T-helper 1 cell treated with Interleukin-12 subunit alpha and Interleukin-12 subunit beta and Interleukin-4 antibody, amounts not matched to agents 30 μg/mL and 1 μg/mL, for 36 hours (primary cell): Measurements from ENCODE around the gene RAD23B.

Experiments
- H3K27ac Mint-ChIP-seq: one replicate; pipeline ENCODE4 v1.8.0; 2021; ENCODE audit warnings: mild to moderate bottlenecking, mixed read lengths
- H3K27me3 Mint-ChIP-seq: one replicate; pipeline ENCODE4 v1.8.0; 2021; ENCODE audit warnings: low read depth, mixed read lengths
- H3K36me3 Mint-ChIP-seq: one replicate; pipeline ENCODE4 v1.8.0; 2021; ENCODE audit warnings: low read depth, mixed read lengths
- H3K4me1 Mint-ChIP-seq: one replicate; pipeline ENCODE4 v1.8.0; 2021; ENCODE audit warnings: low read depth, mixed read lengths
- H3K4me3 Mint-ChIP-seq: one replicate; pipeline ENCODE4 v1.8.0; 2021; ENCODE audit warnings: mild to moderate bottlenecking, moderate library complexity, mixed read lengths
- H3K9me3 Mint-ChIP-seq: one replicate; pipeline ENCODE4 v1.8.0; 2021; ENCODE audit warnings: mixed read lengths

RAD23B gene

GRCh38 chr9:107345327-107345726 is 62.2 kb downstream of the RAD23B start:
- H3K9me3 Mint-ChIP-seq: no peaks in the 10 kb centered on the region
- peaks cover 7% of the 10 kb centered on the region for H3K4me1 Mint-ChIP-seq
- H3K27ac Mint-ChIP-seq: no peak overlapping the region
- no peak overlapping the region for H3K4me3 Mint-ChIP-seq
- H3K36me3 Mint-ChIP-seq: no peaks in the 10 kb centered on the region
- H3K27me3 Mint-ChIP-seq: no peaks in the 10 kb centered on the region

- H3K4me3 Mint-ChIP-seq: no peak overlapping the region
- H3K4me1 Mint-ChIP-seq: peaks cover 4% of the 10 kb centered on the region
- peaks cover 4% of the 10 kb centered on the region for H3K9me3 Mint-ChIP-seq
- H3K36me3 Mint-ChIP-seq: no peaks in the 10 kb centered on the region
- H3K27me3 Mint-ChIP-seq: peaks cover 5% of the 10 kb centered on the region
- no peak overlapping the region for H3K27ac Mint-ChIP-seq
Measured at GRCh38 chr9:107348836-107349235, 65.8 kb downstream of the RAD23B start.

- Mint-ChIP-seq H3K4me3 (no peak overlapping the region), H3K27me3 (peaks cover 6% of the 10 kb centered on the region), H3K9me3 (peaks cover 4% of the 10 kb centered on the region), H3K36me3 (no peaks in the 10 kb centered on the region), H3K27ac (no peak overlapping the region), H3K4me1 (no peaks in the 10 kb centered on the region)
Measured at GRCh38 chr9:107350443-107350842, 67.4 kb downstream of the RAD23B start.

GRCh38 chr9:107351382-107352045 is 68.4 kb downstream of the RAD23B start:
- Mint-ChIP-seq H3K27ac (no peak overlapping the region), H3K4me3 (no peak overlapping the region), H3K36me3 (no peaks in the 10 kb centered on the region), H3K9me3 (peaks cover 4% of the 10 kb centered on the region), H3K4me1 (no peaks in the 10 kb centered on the region), H3K27me3 (peaks cover 6% of the 10 kb centered on the region)

- Mint-ChIP-seq H3K36me3 (no peaks in the 10 kb centered on the region), H3K27ac (no peak overlapping the region), H3K4me1 (no peaks in the 10 kb centered on the region), H3K9me3 (peaks cover 4% of the 10 kb centered on the region), H3K4me3 (no peak overlapping the region), H3K27me3 (peaks cover 6% of the 10 kb centered on the region)
Measured at GRCh38 chr9:107355394-107355793, 72.3 kb downstream of the RAD23B start.

GRCh38 chr9:107358986-107359385 is 75.9 kb downstream of the RAD23B start:
- Mint-ChIP-seq H3K36me3 (no peaks in the 10 kb centered on the region), H3K27me3 (no peaks in the 10 kb centered on the region), H3K4me1 (no peaks in the 10 kb centered on the region), H3K9me3 (no peaks in the 10 kb centered on the region), H3K4me3 (no peak overlapping the region), H3K27ac (no peak overlapping the region)

- Mint-ChIP-seq H3K4me3 (no peak overlapping the region), H3K27ac (no peak overlapping the region), H3K36me3 (no peaks in the 10 kb centered on the region)
Measured at GRCh38 chr9:107360098-107360497, 77.0 kb downstream of the RAD23B start.

GRCh38 chr9:107361816-107362215 is 78.7 kb downstream of the RAD23B start:
- no peak overlapping the region for H3K4me3 Mint-ChIP-seq
- H3K36me3 Mint-ChIP-seq: no peaks in the 10 kb centered on the region
- no peaks in the 10 kb centered on the region for H3K9me3 Mint-ChIP-seq
- H3K27me3 Mint-ChIP-seq: no peaks in the 10 kb centered on the region
- H3K4me1 Mint-ChIP-seq: no peaks in the 10 kb centered on the region
- no peak overlapping the region for H3K27ac Mint-ChIP-seq

More at GRCh38 chr9:107360098-107360497, 77.0 kb downstream of the RAD23B start:
- Mint-ChIP-seq H3K9me3 (no peaks in the 10 kb centered on the region), H3K27me3 (no peaks in the 10 kb centered on the region), H3K4me1 (no peaks in the 10 kb centered on the region)

GRCh38 chr9:107363516-107364152 is 80.6 kb downstream of the RAD23B start:
- Mint-ChIP-seq H3K9me3 (no peaks in the 10 kb centered on the region), H3K4me3 (no peak overlapping the region), H3K4me1 (no peaks in the 10 kb centered on the region), H3K27ac (no peak overlapping the region), H3K36me3 (no peaks in the 10 kb centered on the region), H3K27me3 (no peaks in the 10 kb centered on the region)

GRCh38 chr9:107367727-107368502 is 84.8 kb downstream of the RAD23B start:
- no peak overlapping the region for H3K27ac Mint-ChIP-seq
- H3K4me1 Mint-ChIP-seq: no peaks in the 10 kb centered on the region
- no peaks in the 10 kb centered on the region for H3K27me3 Mint-ChIP-seq
- no peaks in the 10 kb centered on the region for H3K36me3 Mint-ChIP-seq
- H3K4me3 Mint-ChIP-seq: no peak overlapping the region
- no peaks in the 10 kb centered on the region for H3K9me3 Mint-ChIP-seq

- Mint-ChIP-seq H3K27me3 (no peaks in the 10 kb centered on the region), H3K4me3 (no peak overlapping the region), H3K9me3 (no peaks in the 10 kb centered on the region), H3K4me1 (no peaks in the 10 kb centered on the region), H3K36me3 (no peaks in the 10 kb centered on the region), H3K27ac (no peak overlapping the region)
Measured at GRCh38 chr9:107368696-107369095, 85.6 kb downstream of the RAD23B start.

GRCh38 chr9:107373809-107374208 is 90.7 kb downstream of the RAD23B start:
- Mint-ChIP-seq H3K27me3 (no peaks in the 10 kb centered on the region), H3K4me1 (no peaks in the 10 kb centered on the region), H3K9me3 (no peaks in the 10 kb centered on the region), H3K27ac (no peak overlapping the region), H3K4me3 (no peak overlapping the region), H3K36me3 (no peaks in the 10 kb centered on the region)

- no peaks in the 10 kb centered on the region for H3K36me3 Mint-ChIP-seq
- no peaks in the 10 kb centered on the region for H3K4me1 Mint-ChIP-seq
- H3K27ac Mint-ChIP-seq: no peak overlapping the region
- H3K27me3 Mint-ChIP-seq: no peaks in the 10 kb centered on the region
- H3K4me3 Mint-ChIP-seq: no peak overlapping the region
- no peaks in the 10 kb centered on the region for H3K9me3 Mint-ChIP-seq
Measured at GRCh38 chr9:107375001-107375400, 91.9 kb downstream of the RAD23B start.

GRCh38 chr9:107375651-107376369 is 92.7 kb downstream of the RAD23B start:
- Mint-ChIP-seq H3K9me3 (no peaks in the 10 kb centered on the region), H3K4me1 (no peaks in the 10 kb centered on the region), H3K27ac (no peak overlapping the region), H3K27me3 (no peaks in the 10 kb centered on the region), H3K36me3 (no peaks in the 10 kb centered on the region), H3K4me3 (no peak overlapping the region)
